H9 (cell line): ENCODE results near the gene CCDC192. TPM values are rescaled to one million over a fixed set of nuclear protein-coding genes. Genes with fewer than 3 reads are reported as not detected.
"Not testable (repeated sequence)": the region's sequence is repeated elsewhere in the genome, so short reads cannot be mapped to it uniquely, and the experiment has no call there.

ENCODE experiments used
- DNase-seq: peaks from one replicate; pipeline ENCODE4 v3.0.0-alpha.2; 2017
- H2AFZ ChIP-seq: one replicate; pipeline ENCODE4 v1.6.1; 2013; ENCODE audit warnings: mild to moderate bottlenecking, low read length, control low read depth, moderate library complexity
- H2AK5ac ChIP-seq: 2 replicates; pipeline ENCODE4 v1.6.1; 2013; ENCODE audit warnings: low read length, control low read depth, mixed read lengths; ENCODE audit not compliant: insufficient read length
- H2BK120ac ChIP-seq: one replicate; pipeline ENCODE4 v1.6.1; 2013; ENCODE audit warnings: low read depth, mild to moderate bottlenecking, low read length, control low read depth, inconsistent platforms; ENCODE audit not compliant: poor library complexity, severe bottlenecking
- H2BK12ac ChIP-seq: 2 replicates; pipeline ENCODE4 v1.6.1; 2013; ENCODE audit warnings: low read length, control low read depth, mixed read lengths, low read depth; ENCODE audit not compliant: insufficient read length
- H2BK15ac ChIP-seq: 2 replicates; pipeline ENCODE4 v1.6.1; 2013; ENCODE audit warnings: low read depth, low read length, control low read depth
- H2BK20ac ChIP-seq: one replicate; pipeline ENCODE4 v1.6.1; 2013; ENCODE audit warnings: low read depth, mild to moderate bottlenecking, low read length, control low read depth, inconsistent platforms; ENCODE audit not compliant: poor library complexity, severe bottlenecking
- H2BK5ac ChIP-seq: 2 replicates; pipeline ENCODE4 v1.6.1; 2013; ENCODE audit warnings: low read length, control low read depth, mixed read lengths; ENCODE audit not compliant: insufficient read length
- H3K14ac ChIP-seq: 2 replicates; pipeline ENCODE4 v1.6.1; 2013; ENCODE audit warnings: low read length, control low read depth; ENCODE audit not compliant: insufficient read depth
- H3K18ac ChIP-seq: 2 replicates; pipeline ENCODE4 v1.6.1; 2013; ENCODE audit warnings: low read depth, mild to moderate bottlenecking, mixed read lengths, low read length, control low read depth; ENCODE audit not compliant: insufficient read length
- H3K23ac ChIP-seq: 2 replicates; pipeline ENCODE4 v1.6.1; 2013; ENCODE audit warnings: low read length, control low read depth, mixed read lengths, low read depth; ENCODE audit not compliant: insufficient read length
- H3K23me2 ChIP-seq: 2 replicates; pipeline ENCODE4 v1.6.1; 2013; ENCODE audit warnings: low read depth, mild to moderate bottlenecking, mixed read lengths, low read length, control low read depth; ENCODE audit not compliant: insufficient read length, poor library complexity, severe bottlenecking
- H3K27ac ChIP-seq: 2 replicates; pipeline ENCODE4 v1.5.1; 2013; ENCODE audit warnings: low read length, control low read depth, mixed read lengths, low read depth; ENCODE audit not compliant: insufficient read length
- H3K27me3 ChIP-seq: 2 replicates; pipeline ENCODE4 v1.6.1; 2013; ENCODE audit warnings: low read length, control low read depth, inconsistent platforms; ENCODE audit not compliant: insufficient read depth
- H3K4ac ChIP-seq: 2 replicates; pipeline ENCODE4 v1.6.1; 2013; ENCODE audit warnings: low read depth, mild to moderate bottlenecking, control low read depth, inconsistent platforms, low read length, moderate library complexity
- H3K4me1 ChIP-seq: 2 replicates; pipeline ENCODE4 v1.6.1; 2013; ENCODE audit warnings: low read length, control low read depth, inconsistent platforms; ENCODE audit not compliant: insufficient read depth
- H3K4me2 ChIP-seq: 2 replicates; pipeline ENCODE4 v1.6.1; 2013; ENCODE audit warnings: low read length, control low read depth, mixed read lengths; ENCODE audit not compliant: insufficient read length, insufficient read depth
- H3K56ac ChIP-seq: 2 replicates; pipeline ENCODE4 v1.6.1; 2013; ENCODE audit warnings: low read depth, mild to moderate bottlenecking, mixed read lengths, low read length, control low read depth; ENCODE audit not compliant: insufficient read length
- H3K79me1 ChIP-seq: 2 replicates; pipeline ENCODE4 v1.6.1; 2013; ENCODE audit warnings: low read depth, mild to moderate bottlenecking, moderate library complexity, low read length, control low read depth, inconsistent platforms; ENCODE audit not compliant: insufficient read depth, poor library complexity, severe bottlenecking
- H3K79me2 ChIP-seq: 2 replicates; pipeline ENCODE4 v1.6.1; 2013; ENCODE audit warnings: low read length, control low read depth, inconsistent platforms; ENCODE audit not compliant: insufficient read depth
- H3K9ac ChIP-seq: 2 replicates; pipeline ENCODE4 v1.6.1; 2013; ENCODE audit warnings: low read length, control low read depth, mixed read lengths; ENCODE audit not compliant: insufficient read length; ENCODE audit errors: extremely low read depth
- H3K9me3 ChIP-seq: one replicate; pipeline ENCODE4 v1.6.1; 2013; ENCODE audit warnings: low read depth, low read length, inconsistent platforms; ENCODE audit not compliant: control insufficient read depth
- H3T11ph ChIP-seq: one replicate; pipeline ENCODE4 v1.6.1; 2013; ENCODE audit warnings: mild to moderate bottlenecking, low read length, control low read depth, inconsistent platforms
- H4K20me1 ChIP-seq: one replicate; pipeline ENCODE4 v1.6.1; 2013; ENCODE audit not compliant: control insufficient read depth, insufficient read length, insufficient read depth
- H4K5ac ChIP-seq: 2 replicates; pipeline ENCODE4 v1.6.1; 2013; ENCODE audit warnings: low read depth, mild to moderate bottlenecking, mixed read lengths, low read length, control low read depth; ENCODE audit not compliant: insufficient read length
- H4K8ac ChIP-seq: replicated peaks from 2 replicates; pipeline ENCODE4 v1.6.1; 2013; ENCODE audit warnings: low read length, control low read depth, mixed read lengths, low read depth; ENCODE audit not compliant: insufficient read length
- H4K91ac ChIP-seq: 2 replicates; pipeline ENCODE4 v1.6.1; 2013; ENCODE audit warnings: low read depth, mild to moderate bottlenecking, moderate library complexity, mixed read lengths, low read length, control low read depth; ENCODE audit not compliant: insufficient read length
- H3K27ac Mint-ChIP-seq, 3 experiments: 2 replicates in 2 of 3; 3 replicates in 1 of 3; pipeline ENCODE4 v1.8.0; 2020 to 2021; ENCODE audit warnings: mixed read lengths in 3 of 3, mild to moderate bottlenecking in 1 of 3, moderate library complexity in 1 of 3
- H3K27me3 Mint-ChIP-seq: 2 replicates; pipeline ENCODE4 v1.8.0; 2021; ENCODE audit warnings: low read depth, mild to moderate bottlenecking, moderate library complexity, mixed read lengths
- H3K36me3 Mint-ChIP-seq, 3 experiments: 2 replicates in 2 of 3; 3 replicates in 1 of 3; pipeline ENCODE4 v1.8.0; 2020 to 2021; ENCODE audit warnings: low read depth in 3 of 3, mixed read lengths in 3 of 3; ENCODE audit not compliant: insufficient read depth in 1 of 3
- H3K4me1 Mint-ChIP-seq, 2 experiments: 2 replicates each; pipeline ENCODE4 v1.8.0; 2020; ENCODE audit warnings: mixed read lengths in 2 of 2
- H3K4me3 Mint-ChIP-seq, 2 experiments: 2 replicates in 1 of 2; 3 replicates in 1 of 2; pipeline ENCODE4 v1.8.0; 2020 to 2021; ENCODE audit warnings: mild to moderate bottlenecking in 2 of 2, mixed read lengths in 2 of 2, moderate library complexity in 1 of 2
- H3K9me3 Mint-ChIP-seq, 2 experiments: 2 replicates in 1 of 2; 3 replicates in 1 of 2; pipeline ENCODE4 v1.8.0; 2020; ENCODE audit warnings: mild to moderate bottlenecking in 2 of 2, mixed read lengths in 2 of 2, moderate library complexity in 1 of 2
- CTCF ChIP-seq: fragments of 200-600 bp; sonication (generic); conservative IDR thresholded peaks from 3 replicates; pipeline ENCODE4 v1.8.0; 2021; ENCODE audit warnings: antibody characterized with exemption, mild to moderate bottlenecking
- WGBS: extraction: QIAGEN DNeasy Blood & Tissue Kit; methylation state at CpG from one replicate; pipeline ENCODE4 v1.1.7; 2013; ENCODE audit warnings: missing lambda C conversion rate, low lambda C conversion rate, mixed read lengths; ENCODE audit not compliant: insufficient read length; ENCODE audit errors: extremely low coverage; 5-methylcytosine and 5-hydroxymethylcytosine counted together
- total RNA-seq: library from RNA; stranded (reverse); gene quantifications from 2 replicates; pipeline ENCODE4 v1.2.1, GENCODE V29; 2021

Gene CCDC192
- total RNA-seq, 1 experiment from 2014 or later: not detected

- Histone ChIP-seq H2AFZ (no peak overlapping the region), H3K14ac (no peak overlapping the region), H3K4ac (no peak overlapping the region), H4K91ac (no peak overlapping the region), H3T11ph (no peak overlapping the region), H2BK12ac (no peak overlapping the region), H3K27me3 (no peaks in the 10 kb centered on the region), H3K79me1 (no peaks in the 10 kb centered on the region), H3K4me1 (no peaks in the 10 kb centered on the region), H2BK20ac (no peak overlapping the region), H3K9me3 (no peaks in the 10 kb centered on the region), H3K9ac (no peak overlapping the region), H3K18ac (no peak overlapping the region), H4K5ac (no peak overlapping the region), H3K27ac (no peak overlapping the region), H4K8ac (no peak overlapping the region), H3K56ac (no peak overlapping the region), H3K4me2 (no peak overlapping the region), H4K20me1 (no peaks in the 10 kb centered on the region), H2AK5ac (no peak overlapping the region), H3K23me2 (no peaks in the 10 kb centered on the region), H2BK120ac (no peak overlapping the region), H3K79me2 (no peaks in the 10 kb centered on the region), H2BK5ac (no peak overlapping the region), H3K23ac (no peak overlapping the region), H2BK15ac (no peak overlapping the region)
- DNase-seq: no peak
- no CpG with 5 or more reads among the region's 1 CpG for whole genome bisulfite sequencing
- TF ChIP-seq CTCF: no peak
- H3K9me3 Mint-ChIP-seq: peaks cover 2 to 3% of the 10 kb centered on the region in 2 experiments; a peak in 2 of 5 replicates
- H3K27ac Mint-ChIP-seq: no peak overlapping the region
- H3K4me1 Mint-ChIP-seq: peaks cover 4 to 7% of the 10 kb centered on the region in 2 experiments
- no peaks in the 10 kb centered on the region; the same call in none of the 2 replicates for H3K27me3 Mint-ChIP-seq
- no peaks in the 10 kb centered on the region; a peak in 2 of 7 replicates for H3K36me3 Mint-ChIP-seq
- H3K4me3 Mint-ChIP-seq: no peak overlapping the region
These were observed 88.2 kb downstream of the CCDC192 start for GRCh38 chr5:127791439-127791838.

- H3K14ac ChIP-seq, H3K4me3 Mint-ChIP-seq, H2BK12ac ChIP-seq, H3K9ac ChIP-seq, H2AK5ac ChIP-seq, H4K8ac ChIP-seq, H3T11ph ChIP-seq, H3K56ac ChIP-seq, H2BK5ac ChIP-seq, H3K9me3 ChIP-seq, H4K91ac ChIP-seq, H3K79me2 ChIP-seq, H3K4me2 ChIP-seq, H2AFZ ChIP-seq, H3K23ac ChIP-seq, H3K4ac ChIP-seq, DNase-seq, H2BK120ac ChIP-seq, H4K5ac ChIP-seq, H3K4me1 Mint-ChIP-seq, H3K27ac ChIP-seq, H3K27ac Mint-ChIP-seq, H3K27me3 Mint-ChIP-seq, H3K4me1 ChIP-seq, H4K20me1 ChIP-seq, H3K27me3 ChIP-seq, H3K36me3 Mint-ChIP-seq, H3K9me3 Mint-ChIP-seq, H3K23me2 ChIP-seq, H2BK15ac ChIP-seq, H3K18ac ChIP-seq, H2BK20ac ChIP-seq, H3K79me1 ChIP-seq: not testable (repeated sequence)
- WGBS: no CpG with 5 or more reads among the region's 2 CpGs
These were observed 88.7 kb downstream of the CCDC192 start for GRCh38 chr5:127791908-127792307.
